ENCODE results near the gene SREBF1. TPM values are rescaled to one million over a fixed set of nuclear protein-coding genes. Genes with fewer than 3 reads are reported as not detected.

Gene SREBF1
- total and polyA plus RNA-seq, 4 donors: 68.4 to 134 (median 80.7) TPM

DNA sequence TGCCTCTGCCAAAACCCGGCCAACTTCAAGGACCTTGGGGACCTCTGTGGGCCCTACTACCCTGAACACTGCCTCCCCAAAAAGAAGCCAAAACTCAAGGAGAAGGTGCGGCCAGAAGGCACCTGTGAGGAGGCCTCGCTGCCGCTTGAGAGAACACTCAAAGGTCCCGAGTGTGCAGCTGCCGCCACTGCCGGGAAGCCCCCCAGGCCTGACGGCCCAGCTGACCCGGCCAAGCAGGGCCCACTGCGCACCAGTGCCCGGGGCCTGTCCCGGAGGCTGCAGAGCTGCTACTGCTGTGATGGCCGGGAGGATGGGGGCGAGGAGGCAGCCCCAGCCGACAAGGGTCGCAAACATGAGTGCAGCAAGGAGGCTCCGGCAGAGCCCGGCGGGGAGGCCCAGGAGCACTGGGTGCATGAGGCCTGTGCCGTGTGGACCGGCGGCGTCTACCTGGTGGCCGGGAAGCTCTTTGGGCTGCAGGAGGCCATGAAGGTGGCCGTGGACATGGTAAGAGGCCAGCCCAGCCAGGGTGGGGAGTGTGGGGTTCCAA, 38.7 kb downstream of the SREBF1 start:
- DNase-seq (no peak), ATAC-seq (ENCODE audit: insufficient read depth, low FRiP score) (no peak)
- WGBS, 2 donors: 95 to 97% methylated on average over 25 of the region's 25 CpGs
- TF ChIP-seq, protein P1, sequence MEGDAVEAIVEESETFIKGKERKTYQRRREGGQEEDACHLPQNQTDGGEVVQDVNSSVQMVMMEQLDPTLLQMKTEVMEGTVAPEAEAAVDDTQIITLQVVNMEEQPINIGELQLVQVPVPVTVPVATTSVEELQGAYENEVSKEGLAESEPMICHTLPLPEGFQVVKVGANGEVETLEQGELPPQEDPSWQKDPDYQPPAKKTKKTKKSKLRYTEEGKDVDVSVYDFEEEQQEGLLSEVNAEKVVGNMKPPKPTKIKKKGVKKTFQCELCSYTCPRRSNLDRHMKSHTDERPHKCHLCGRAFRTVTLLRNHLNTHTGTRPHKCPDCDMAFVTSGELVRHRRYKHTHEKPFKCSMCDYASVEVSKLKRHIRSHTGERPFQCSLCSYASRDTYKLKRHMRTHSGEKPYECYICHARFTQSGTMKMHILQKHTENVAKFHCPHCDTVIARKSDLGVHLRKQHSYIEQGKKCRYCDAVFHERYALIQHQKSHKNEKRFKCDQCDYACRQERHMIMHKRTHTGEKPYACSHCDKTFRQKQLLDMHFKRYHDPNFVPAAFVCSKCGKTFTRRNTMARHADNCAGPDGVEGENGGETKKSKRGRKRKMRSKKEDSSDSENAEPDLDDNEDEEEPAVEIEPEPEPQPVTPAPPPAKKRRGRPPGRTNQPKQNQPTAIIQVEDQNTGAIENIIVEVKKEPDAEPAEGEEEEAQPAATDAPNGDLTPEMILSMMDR (IDR thresholded peaks at IDR 0.05; ENCODE audit: control extremely low read depth, extremely low read depth): no peak
- Histone ChIP-seq H3K4me1 (ENCODE audit: control insufficient read depth in 5 of 5, insufficient read depth in 5 of 5, low read length in 5 of 5) (peaks cover 0 to 3% (median 0%) of the 10 kb centered on the region in 5 donors), H3K4me3 (no peak overlapping the region), H3K36me3 (ENCODE audit: control insufficient read depth in 4 of 4, insufficient read depth in 4 of 4, low read length in 4 of 4) (peaks cover 0 to 70% (median 38%) of the 10 kb centered on the region in 4 donors), H3K9me3 (ENCODE audit: control insufficient read depth in 4 of 4, insufficient read depth in 3 of 4, low read length in 3 of 4) (no peaks in the 10 kb centered on the region), H3K9ac (ENCODE audit: insufficient read depth in 1 of 2, low read length in 2 of 2) (no peak overlapping the region), H3K27me3 (ENCODE audit: control insufficient read depth in 3 of 3, insufficient read depth in 3 of 3, low read length in 2 of 3) (no peaks in the 10 kb centered on the region), H3K27ac (ENCODE audit: low read depth in 1 of 2, low read length in 1 of 2) (no peak overlapping the region)

DNA sequence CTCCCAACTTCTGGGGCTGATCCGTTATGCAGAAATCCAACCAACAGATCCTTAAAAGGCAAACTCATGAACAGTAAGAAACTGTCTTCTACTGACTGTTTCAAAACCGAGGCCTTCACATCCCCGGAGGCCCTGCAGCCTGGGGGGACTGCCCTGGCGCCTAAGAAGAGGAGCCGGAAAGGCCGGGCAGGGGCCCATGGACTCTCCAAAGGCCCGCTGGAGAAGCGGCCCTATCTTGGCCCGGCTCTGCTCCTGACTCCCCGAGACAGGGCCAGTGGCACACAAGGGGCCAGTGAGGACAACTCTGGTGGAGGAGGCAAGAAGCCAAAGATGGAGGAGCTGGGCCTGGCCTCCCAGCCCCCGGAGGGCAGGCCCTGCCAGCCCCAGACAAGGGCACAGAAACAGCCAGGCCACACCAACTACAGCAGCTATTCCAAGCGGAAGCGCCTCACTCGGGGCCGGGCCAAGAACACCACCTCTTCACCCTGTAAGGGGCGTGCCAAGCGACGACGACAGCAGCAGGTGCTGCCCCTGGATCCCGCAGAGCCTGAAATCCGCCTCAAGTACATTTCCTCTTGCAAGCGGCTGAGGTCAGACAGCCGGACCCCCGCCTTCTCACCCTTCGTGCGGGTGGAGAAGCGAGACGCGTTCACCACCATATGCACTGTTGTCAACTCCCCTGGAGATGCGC, 39.5 kb downstream of the SREBF1 start:
- Histone ChIP-seq H3K4me3 (no peak overlapping the region), H3K9me3 (ENCODE audit: control insufficient read depth in 4 of 4, insufficient read depth in 3 of 4, low read length in 3 of 4) (no peaks in the 10 kb centered on the region), H3K4me1 (ENCODE audit: control insufficient read depth in 5 of 5, insufficient read depth in 5 of 5, low read length in 5 of 5) (peaks cover 0 to 5% (median under 1%) of the 10 kb centered on the region in 5 donors), H3K27me3 (ENCODE audit: control insufficient read depth in 3 of 3, insufficient read depth in 3 of 3, low read length in 2 of 3) (no peaks in the 10 kb centered on the region), H3K9ac (ENCODE audit: insufficient read depth in 1 of 2, low read length in 2 of 2) (no peak overlapping the region), H3K36me3 (ENCODE audit: control insufficient read depth in 4 of 4, insufficient read depth in 4 of 4, low read length in 4 of 4) (peaks cover 0 to 72% (median 38%) of the 10 kb centered on the region in 4 donors), H3K27ac (ENCODE audit: low read depth in 1 of 2, low read length in 1 of 2) (no peak overlapping the region)
- ATAC-seq (ENCODE audit: insufficient read depth, low FRiP score) (no peak), DNase-seq (no peak)
- TF ChIP-seq, protein P1 (IDR thresholded peaks at IDR 0.05; ENCODE audit: control extremely low read depth, extremely low read depth): no peak
- 94 to 95% methylated on average over 29 to 30 of the region's 30 CpGs for WGBS, 2 donors

DNA sequence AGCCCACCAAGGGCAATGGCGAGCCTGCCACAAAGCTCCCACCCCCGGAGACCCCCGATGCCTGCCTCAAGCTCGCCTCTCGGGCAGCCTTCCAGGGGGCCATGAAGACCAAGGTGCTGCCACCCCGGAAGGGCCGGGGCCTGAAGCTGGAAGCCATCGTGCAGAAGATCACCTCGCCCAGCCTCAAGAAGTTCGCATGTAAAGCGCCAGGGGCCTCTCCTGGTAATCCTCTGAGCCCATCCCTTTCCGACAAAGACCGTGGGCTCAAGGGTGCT, 40.1 kb downstream of the SREBF1 start:
- H3K36me3 ChIP-seq (ENCODE audit: control insufficient read depth in 4 of 4, insufficient read depth in 4 of 4, low read length in 4 of 4): peaks cover 0 to 67% (median 36%) of the 10 kb centered on the region in 4 donors
- no peak overlapping the region for H3K9ac ChIP-seq (ENCODE audit: insufficient read depth in 1 of 2, low read length in 2 of 2)
- ATAC-seq (ENCODE audit: insufficient read depth, low FRiP score) (no peak), DNase-seq (no peak)
- WGBS, 2 donors: 95 to 98% methylated on average over 13 of the region's 13 CpGs
- no peaks in the 10 kb centered on the region for H3K9me3 ChIP-seq (ENCODE audit: control insufficient read depth in 4 of 4, insufficient read depth in 3 of 4, low read length in 3 of 4)
- H3K27ac ChIP-seq (ENCODE audit: low read depth in 1 of 2, low read length in 1 of 2): no peak overlapping the region
- peaks cover 0 to 10% (median 4%) of the 10 kb centered on the region in 5 donors for H3K4me1 ChIP-seq (ENCODE audit: control insufficient read depth in 5 of 5, insufficient read depth in 5 of 5, low read length in 5 of 5)
- TF ChIP-seq, protein P1 (IDR thresholded peaks at IDR 0.05; ENCODE audit: control extremely low read depth, extremely low read depth): no peak
- H3K4me3 ChIP-seq: no peak overlapping the region
- no peaks in the 10 kb centered on the region for H3K27me3 ChIP-seq (ENCODE audit: control insufficient read depth in 3 of 3, insufficient read depth in 3 of 3, low read length in 2 of 3)

Measured in lung (tissue), 12 donors.